Activated naive CD4-positive, alpha-beta T cell treated with Interleukin-2 at 50 U/mL for 16 hours (primary cell): ENCODE data around the gene EIF3K.
"Not testable (repeated sequence)": the region's sequence is repeated elsewhere in the genome, so short reads cannot be mapped to it uniquely, and the experiment has no call there.

Source experiments
- DNase-seq: peaks from one replicate; pipeline ENCODE4 v3.0.0-alpha.2; 2020

Gene EIF3K

DNA sequence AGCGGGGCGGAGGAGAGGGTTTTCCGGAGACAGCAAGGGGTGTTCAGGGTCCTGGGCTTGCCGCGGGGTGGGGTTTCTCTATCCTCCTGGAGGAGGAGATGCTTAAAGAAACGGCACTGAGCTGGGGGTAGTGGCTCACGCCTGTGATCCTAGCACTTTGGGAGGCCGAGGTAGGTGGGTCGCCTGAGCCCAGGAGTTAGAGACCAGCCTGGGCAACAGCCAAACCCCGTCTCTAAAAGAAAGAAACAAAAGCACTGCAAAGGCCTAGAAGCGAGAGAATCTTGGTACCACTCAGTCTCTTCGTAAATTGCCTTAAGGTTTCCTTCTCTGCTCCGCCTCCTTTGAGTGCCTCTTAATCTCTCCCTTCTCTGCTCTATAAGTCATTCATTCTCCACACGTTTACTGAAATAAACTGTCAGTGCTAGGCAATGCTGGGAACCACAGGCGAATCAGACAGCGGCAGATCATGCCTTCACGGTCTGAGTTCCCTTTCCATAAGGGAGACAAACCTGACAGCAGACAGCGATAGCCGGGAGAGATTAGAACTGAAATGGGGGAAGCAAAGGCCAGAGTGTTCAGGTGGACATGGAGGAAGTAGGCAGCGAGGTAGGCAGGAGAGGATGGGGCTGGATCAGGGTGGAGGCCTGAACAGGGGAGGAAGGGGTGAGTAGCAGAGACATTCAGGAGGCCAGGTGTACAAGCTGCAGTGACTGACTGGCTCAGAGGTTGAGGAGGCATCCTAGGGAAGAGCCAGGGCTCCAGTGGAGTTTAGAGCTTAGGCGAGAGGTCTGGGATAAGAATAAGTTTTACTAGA lies 580 bp downstream of the EIF3K start:
- no peak for DNase-seq

- no peak for DNase-seq
Measured at GRCh38 chr19:38624822-38625221, 5.8 kb downstream of the EIF3K start.

DNA sequence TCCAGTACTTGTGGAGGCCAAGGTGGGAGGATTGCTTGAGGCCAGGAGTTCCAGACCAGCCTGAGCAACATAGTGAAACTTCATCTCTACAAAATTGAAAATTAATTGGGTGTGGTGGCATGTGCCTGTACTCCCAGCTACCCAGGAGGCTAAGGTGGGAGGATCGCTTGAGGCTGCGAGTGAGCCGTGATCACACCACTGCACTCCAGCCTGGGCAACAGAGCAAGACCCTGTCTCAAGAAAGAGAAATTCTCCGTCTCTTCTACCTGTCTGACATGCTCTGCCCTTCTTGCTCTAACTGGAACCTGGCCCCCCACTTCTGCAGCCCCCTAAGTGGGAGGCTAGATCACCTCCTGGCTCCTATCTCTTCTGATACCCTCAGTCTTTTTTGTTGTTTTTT lies 7.4 kb downstream of the EIF3K start:
- DNase-seq = no peak

DNA sequence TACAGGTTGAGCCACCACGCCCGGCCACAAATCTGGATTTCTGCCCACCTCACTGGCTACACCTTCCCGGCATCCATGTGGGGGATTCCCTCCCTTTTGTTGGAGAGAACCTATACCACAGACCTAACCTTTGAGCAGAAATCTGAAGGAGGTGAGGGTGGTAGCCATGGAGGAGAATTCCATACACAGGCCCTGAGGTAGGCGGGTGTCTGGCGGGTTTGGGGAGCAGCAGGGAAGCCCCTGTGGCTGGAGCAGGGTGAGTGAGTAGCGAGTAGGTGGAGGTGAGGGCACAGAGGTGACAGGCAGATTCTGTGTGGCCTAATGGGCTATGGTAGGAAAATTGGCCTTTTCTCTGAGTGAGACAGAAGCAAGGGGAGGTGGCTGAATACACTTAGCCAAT lies 10.6 kb downstream of the EIF3K start:
- DNase-seq = no peak

GRCh38 chr19:38631301-38631700 lies 12.3 kb downstream of the EIF3K start:
- DNase-seq = not testable (repeated sequence)

GRCh38 chr19:38631811-38632475 lies 13.0 kb downstream of the EIF3K start:
- DNase-seq = not testable (repeated sequence)

DNA sequence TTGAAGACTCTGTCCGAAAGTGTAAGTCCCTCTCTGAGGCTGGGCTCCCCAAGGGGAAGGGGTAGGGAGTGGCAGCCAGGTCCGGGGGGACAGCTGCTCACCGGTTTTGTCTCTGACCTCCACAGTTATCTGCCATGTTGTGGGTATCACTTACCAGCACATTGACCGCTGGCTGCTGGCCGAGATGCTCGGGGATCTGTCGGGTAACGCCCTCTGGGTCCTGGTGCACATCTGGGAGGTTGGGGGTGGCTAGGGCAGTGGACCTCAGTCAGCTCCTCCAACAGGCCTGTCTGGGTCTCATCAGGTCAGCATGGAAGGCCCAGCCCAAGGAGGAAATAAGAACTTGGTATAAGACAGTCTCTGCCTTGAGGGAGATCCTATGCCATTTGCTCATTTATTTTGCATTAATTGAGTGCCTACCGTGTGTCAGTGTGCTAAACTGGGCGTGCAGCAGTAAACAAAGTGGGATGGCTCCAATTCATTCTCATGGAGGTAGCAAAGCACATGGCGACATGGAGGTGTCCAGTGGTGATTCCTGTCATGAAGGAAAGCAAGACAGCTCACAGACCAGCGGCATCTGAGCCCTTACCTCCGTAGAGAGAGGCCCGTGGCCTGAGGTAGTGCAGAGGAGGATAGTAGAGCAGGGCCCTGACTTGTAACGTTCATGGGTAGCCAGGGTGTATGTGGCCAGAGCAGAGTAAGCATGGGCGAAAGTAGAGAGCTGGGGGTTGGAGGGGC lies 13.7 kb downstream of the EIF3K start:
- DNase-seq = no peak

DNA sequence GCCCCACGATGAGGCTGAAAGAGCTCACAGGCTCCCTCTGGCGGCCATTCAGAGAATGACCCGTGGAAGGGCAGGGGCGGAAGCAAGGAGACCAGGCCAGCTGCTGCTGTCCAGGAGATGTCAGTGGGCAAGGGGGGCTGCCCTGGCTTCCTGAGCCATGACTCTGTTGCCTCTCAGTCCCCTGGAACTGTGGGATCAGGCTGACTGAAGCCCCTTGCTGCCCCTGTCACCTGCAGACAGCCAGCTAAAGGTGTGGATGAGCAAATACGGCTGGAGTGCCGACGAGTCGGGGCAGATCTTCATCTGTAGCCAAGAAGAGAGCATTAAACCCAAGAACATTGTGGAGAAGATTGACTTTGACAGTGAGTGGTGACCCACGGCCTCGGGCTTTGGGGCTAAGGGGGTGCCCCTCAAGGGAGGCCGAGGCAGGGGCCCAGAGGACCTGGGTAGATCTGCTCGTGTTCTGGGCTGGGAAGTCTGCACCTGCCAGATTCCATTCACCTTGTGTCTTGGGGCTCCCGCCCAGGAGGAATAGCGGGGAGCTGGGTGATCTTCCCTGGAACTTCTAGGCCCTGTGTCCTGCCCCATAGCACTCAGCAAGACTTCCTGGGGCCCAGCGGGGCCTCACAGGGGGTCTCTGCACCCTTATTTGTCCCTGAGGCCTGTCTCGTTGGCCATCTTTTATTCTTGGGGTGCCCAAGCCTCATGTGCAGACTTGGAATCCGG lies 15.9 kb downstream of the EIF3K start:
- peak; percentile 76 for DNase-seq

GRCh38 chr19:38635483-38636399 lies 16.8 kb downstream of the EIF3K start:
- no peak for DNase-seq

DNA sequence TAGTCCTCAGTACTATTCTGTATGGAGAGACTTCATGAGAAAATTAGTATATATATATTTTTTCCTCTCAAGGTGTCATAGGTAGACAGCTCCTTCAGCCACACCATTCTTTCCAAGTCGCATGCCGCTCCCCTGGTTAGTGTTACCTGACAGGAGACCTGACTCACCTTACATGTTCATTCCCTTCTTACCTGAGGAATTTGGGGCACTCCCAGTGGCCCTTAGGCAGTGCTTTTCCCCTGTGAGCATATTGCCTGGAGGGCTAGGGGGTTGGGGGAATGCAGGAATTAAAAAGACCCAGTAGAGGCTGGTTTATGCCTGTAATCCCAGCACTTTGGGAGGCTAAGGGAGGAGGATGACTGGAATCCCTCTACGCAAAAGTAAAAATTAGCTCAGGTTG lies 19.5 kb downstream of the EIF3K start:
- DNase-seq = no peak

DNA sequence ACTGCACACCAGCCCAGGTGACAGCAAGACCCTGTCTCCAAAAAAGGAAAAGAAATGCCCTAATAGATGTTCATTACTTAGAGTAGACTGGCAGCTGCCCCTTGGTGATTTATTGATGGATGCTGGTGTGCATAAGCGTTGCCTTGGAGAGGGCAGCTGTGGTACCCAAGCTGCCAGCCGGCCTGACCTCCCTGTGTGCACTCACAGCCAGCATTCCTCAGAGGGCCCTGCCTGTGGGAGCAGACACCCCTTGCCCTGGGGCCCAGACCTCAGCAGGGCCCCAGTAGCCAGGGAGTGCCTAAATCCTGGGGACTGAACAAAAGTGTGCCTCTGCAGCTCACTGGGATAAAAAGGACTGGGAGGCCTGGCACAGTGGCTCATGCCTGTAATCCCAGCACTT lies 20.7 kb downstream of the EIF3K start:
- DNase-seq = no peak

DNA sequence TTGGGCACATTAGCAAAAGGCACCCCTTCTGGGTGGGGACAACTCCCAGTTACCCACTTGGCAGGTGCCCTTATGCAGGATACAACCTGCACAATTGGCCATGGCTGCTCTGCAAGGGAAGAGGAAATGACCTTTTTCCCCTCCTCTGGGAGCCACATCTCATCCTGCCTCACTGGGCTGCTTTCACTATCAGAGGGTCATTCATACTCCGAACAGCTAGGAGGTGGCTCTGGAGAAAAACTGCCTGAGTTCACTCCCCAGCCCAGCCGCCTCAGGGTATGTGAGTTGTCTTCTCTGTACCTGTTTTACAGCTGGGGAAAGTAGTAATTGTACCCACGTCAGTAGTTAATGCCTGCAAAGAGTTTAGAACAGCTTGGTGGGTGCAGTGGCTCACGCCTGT lies 21.4 kb downstream of the EIF3K start:
- DNase-seq = no peak

GRCh38 chr19:38642176-38642575 lies 23.2 kb downstream of the EIF3K start:
- DNase-seq = no peak

DNA sequence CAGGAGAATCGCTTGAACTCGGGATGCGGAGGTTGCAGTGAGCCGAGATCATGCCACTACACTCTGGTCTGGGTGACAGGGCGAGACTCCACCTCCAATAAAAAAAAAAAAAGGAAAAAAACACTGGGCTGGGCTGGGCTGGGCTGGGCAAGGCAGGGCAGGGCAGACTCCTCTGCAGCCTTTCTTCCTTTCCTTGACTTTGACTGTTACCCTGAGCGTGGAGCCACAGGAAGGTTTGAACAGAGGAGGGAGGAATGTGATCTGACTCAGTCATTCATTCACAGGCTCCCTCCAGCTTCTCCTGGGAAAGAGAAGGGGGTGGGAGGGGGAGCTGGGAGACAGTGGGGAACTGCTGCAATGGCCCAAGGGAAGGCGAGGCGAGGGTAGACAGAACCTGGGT lies 25.7 kb downstream of the EIF3K start:
- DNase-seq = no peak

DNA sequence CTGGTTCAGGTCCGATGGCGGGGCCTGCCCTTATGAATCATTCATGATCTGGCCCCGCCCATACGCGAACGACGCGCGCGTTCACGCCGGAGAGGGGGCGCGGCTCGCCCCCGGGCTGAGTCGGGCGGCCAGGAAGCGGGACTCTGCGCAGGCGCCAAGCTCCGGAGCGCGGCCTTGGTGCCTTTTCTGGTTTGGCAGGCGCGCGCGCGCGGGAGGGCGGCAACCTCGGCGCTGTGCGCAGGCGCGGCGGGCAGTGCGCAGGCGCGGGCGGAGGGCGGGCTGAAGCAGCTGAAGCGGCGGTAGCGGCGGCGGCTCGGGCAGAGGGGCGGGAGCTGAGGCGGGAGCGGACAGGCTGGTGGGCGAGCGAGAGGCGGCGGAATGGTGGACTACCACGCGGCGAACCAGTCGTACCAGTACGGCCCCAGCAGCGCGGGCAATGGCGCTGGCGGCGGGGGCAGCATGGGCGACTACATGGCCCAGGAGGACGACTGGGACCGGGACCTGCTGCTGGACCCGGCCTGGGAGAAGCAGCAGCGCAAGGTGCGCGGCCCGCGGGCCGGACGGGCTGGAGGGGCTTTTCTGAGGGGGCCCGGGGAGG lies 28.5 kb downstream of the EIF3K start, which contains the start of gene ACTN4:
ACTN4 (plus strand) TSS at position 282 of the 598 bp plus-strand sequence; CDS start at position 379, 97 bp downstream.
- peak; percentile 100 for DNase-seq

- DNase-seq = no peak
Measured at GRCh38 chr19:38647966-38648768, 29.2 kb downstream of the EIF3K start.

DNA sequence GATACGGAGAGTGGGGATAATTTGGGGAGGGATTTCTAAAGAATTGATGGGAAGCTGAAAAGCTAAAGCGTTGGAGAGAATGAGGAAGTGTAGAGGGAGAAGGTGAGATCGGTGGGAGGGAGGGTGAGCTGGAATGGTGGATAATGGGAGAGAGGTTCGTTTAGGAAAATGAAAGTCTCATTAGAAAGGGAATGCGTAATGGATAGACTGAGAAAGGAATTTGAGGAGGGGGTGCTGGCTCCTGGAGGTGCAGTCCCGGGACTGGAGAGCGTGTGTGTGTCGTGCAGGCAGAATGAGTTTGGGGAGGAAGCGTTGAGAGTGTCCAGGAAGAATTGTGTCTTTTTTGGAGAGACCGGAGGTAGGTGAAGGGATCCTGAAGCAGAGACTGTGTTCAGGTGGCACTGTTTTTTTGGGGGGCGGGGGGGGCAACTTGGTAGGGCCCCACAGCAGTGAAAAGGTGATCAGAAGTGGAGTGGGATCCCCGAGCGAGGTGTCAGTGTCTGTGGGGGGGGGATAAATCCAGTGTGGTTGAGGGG lies 29.8 kb downstream of the EIF3K start:
- no peak for DNase-seq

DNA sequence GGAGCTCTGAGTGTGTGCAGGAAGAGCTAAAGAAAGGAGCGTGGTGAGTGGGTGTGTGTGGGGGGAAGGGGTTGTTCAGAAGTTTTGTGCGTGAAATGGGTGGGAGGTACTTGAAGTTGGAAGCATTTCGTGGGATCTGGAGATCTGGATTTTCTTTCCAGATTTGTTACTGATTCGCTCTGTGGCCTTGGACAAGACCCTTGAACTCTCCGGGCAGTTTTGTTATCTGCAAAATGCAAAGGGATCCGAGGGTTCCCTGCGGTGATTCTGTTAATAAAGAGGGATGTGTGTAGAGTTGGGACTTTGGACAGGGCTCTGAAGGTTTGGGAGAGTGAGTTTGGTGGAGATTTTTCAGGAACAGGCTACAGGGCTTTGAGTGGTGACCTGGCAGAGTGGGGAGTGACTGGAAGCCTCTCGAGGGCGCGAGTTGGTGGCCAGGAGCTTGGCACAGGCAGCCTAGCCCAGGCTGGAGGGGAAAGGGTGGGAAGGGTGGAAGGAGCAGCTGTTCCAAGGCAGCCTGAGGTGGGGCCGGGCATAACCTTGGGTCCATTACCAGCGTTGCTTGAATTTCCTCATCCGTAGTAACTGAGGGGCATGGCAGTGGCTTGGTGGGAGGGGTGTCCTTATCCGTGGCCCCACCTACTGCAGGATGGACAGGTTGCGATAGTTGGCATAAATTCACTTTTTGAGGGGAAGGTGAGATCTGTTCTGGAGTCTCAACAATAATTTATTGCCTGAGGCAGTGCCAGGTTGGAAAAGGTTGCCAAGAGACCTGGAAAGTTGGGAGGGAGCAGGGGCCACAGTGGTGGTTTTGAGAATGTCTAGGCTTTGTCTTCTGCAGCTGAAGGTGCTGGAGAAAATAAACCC lies 30.6 kb downstream of the EIF3K start:
- DNase-seq = no peak

DNA sequence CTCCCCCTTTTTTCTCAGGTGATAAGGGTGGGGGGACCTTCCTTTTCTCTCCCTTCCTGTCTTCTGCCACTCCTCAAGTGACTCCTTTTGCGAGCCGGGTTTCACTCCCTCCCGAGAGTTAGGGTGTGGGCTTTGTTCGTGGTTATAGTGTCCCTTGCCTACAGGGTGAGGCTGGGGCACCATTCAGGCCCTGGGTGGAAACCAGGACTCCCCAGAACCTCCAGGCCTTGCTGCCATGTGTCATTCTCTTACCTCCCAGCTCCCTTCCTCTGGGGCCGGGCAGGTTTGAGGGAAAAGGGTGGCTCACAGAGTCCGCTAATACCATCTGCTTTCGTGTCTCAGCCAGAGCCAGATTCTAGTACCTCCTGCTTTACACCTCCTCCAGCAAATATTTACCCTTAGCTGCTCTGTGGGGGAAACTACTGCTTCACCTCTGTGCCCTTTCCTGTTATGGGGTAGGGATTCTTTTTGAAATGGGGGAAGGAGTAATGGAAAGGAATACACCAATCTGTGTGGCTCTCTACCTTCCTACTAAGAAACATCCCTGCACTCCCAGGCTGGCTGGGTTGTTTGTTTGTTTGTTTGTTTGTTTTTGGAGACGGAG lies 31.3 kb downstream of the EIF3K start:
- DNase-seq = peak; percentile 13
